Lung microvascular endothelial cell (primary cell): ENCODE measurements around the gene SHOC1. TPM values are rescaled to one million over a fixed set of nuclear protein-coding genes. Genes with fewer than 3 reads are reported as not detected.
"Not testable (repeated sequence)": the region's sequence is repeated elsewhere in the genome, so short reads cannot be mapped to it uniquely, and the experiment has no call there.

Experiments used
- DNase-seq, 2 donors: peaks; one replicate each; pipeline versions ENCODE4 v3.0.0 to v3.0.0-alpha.2; 2010; ENCODE audit warnings: low read depth in 2 of 2
- total RNA-seq: library from RNA; depleted of rRNA; stranded (reverse); fragments of >200 nt; gene quantifications from 2 replicates; pipeline ENCODE4 v1.2.1, GENCODE V29; 2014

SHOC1 gene
- total RNA-seq, 1 donor from 2014 or later, result not detected

- DNase-seq, result peak; percentile 63 to 83
These were observed 11.1 kb upstream of the SHOC1 start for GRCh38 chr9:111805830-111806241.

- DNase-seq, result no peak
These were observed 10.5 kb upstream of the SHOC1 start for GRCh38 chr9:111805262-111805661.

- DNase-seq, result peak in 1 of 2 donors; percentile 58
These were observed 9.9 kb upstream of the SHOC1 start for GRCh38 chr9:111804636-111805035.

- DNase-seq, result no peak
These were observed 9.2 kb upstream of the SHOC1 start for GRCh38 chr9:111803924-111804323.

- no peak for DNase-seq
These were observed 5.3 kb upstream of the SHOC1 start for GRCh38 chr9:111799915-111800526.

DNA sequence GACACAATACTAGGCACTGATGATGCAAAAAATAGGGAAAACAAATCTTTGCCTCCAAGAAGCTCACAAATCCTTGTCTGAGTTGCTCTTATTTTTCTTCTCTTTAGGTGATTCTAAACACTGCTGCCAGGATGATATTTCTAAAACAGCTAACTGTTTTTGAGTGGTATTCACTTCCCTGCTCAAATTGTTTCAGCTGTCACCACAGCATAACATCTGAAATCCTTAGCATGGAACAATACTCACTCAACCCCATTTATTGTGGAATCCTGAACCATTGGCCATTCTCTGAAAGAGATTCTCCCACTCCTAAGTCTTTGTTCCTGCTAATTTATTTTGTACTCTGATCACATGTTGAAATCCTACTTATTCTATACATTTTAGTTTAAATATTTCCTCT, 4.8 kb upstream of the SHOC1 start:
- no peak for DNase-seq

- peak in 1 of 2 donors; percentile 25 for DNase-seq
These were observed 4.0 kb upstream of the SHOC1 start for GRCh38 chr9:111798786-111799185.

DNA sequence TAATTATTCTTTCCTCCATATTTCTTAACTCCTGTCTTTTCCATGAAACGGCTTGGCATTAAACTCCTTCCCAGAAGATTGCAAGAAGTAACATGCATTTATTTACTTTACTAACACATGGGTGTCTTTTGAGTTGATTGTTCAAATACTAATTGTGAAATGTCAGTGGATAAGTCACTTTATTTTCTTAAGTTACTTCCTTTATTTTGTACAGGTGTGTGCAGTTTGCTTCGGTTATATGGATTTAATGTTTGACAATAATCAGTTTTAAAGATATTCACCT, 761 bp upstream of the SHOC1 start:
- DNase-seq, result no peak

DNA sequence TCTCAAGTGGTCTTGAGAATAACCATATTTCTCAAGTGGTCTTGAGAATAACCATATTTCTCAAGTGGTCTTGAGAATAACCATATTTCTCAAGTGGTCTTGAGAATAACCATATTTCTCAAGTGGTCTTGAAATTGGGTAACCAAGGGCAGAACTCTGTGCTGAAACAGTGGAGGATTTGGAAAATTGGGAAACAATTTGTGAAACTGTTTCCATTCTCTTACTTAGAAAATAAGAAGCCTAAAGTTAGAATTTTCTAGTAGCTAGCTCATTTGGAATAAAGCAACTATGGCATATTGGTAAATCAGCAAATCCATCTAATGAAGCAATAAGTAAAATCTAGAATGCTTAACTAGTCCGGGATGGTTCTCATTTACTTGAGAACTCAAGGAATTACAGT, 2.9 kb downstream of the SHOC1 start:
- not testable (repeated sequence) for DNase-seq

- DNase-seq, result no peak
These were observed 4.9 kb downstream of the SHOC1 start for GRCh38 chr9:111789881-111790280.

DNA sequence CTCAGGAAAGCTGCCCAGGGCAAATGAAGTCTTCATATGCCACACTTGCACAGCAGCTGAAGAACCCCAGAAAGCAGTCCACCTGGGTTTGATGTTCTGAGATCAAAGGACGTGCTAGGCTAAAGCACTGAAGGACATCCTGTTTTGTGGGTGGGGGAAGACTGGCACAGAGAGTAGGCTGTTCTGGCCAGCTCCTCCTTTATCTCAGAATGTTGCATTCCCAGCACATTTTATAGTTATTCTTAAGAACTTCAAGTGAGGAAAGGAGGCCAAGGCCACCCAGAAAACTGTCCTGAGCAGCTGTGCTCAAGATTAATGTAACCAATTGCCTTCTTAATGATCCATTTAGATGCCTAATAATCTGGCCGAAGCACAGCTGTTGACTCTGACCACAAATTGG, 10.9 kb downstream of the SHOC1 start:
- DNase-seq, result no peak

DNA sequence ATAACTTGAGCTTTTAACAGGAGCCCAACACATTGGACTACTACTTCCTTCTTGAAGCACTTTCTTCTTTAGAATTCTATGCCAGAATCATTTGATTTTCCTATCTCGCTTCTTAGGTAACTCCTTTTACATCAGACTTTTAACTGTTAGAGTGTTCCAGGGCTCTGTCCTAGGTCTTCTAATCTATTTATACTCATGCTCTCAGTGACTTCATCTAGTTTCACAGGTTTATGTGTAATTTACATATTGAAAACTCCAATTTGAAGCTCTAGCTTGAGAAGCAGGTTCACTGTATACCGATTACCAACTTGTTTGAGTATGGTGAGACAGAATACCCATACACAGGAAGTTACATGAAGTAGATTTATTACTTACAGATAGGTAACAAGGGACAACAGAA, 11.3 kb downstream of the SHOC1 start:
- DNase-seq, result no peak

DNA sequence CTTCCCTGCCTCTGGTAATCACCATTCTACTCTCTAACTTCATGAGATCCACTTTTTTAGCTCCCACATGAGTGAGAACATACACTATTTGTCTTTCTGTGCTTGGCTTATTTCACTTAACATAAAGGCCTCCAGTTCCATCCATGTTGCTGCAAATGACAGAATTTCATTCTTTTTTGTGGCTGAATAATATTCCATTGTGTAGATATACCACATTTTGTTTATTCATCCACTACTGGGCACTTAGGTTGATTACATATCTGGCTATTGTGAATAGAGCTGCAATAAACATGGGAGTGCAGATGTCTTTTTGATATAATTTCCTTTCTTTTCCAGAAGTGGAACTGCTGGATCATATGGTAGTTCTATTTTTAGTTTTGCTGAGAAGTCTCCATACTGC, 28.7 kb downstream of the SHOC1 start:
- DNase-seq, result no peak

GRCh38 chr9:111762556-111762955, 32.2 kb downstream of the SHOC1 start:
- no peak for DNase-seq

GRCh38 chr9:111759762-111760639, 34.7 kb downstream of the SHOC1 start:
- DNase-seq, result peak; percentile 85 to 91

DNA sequence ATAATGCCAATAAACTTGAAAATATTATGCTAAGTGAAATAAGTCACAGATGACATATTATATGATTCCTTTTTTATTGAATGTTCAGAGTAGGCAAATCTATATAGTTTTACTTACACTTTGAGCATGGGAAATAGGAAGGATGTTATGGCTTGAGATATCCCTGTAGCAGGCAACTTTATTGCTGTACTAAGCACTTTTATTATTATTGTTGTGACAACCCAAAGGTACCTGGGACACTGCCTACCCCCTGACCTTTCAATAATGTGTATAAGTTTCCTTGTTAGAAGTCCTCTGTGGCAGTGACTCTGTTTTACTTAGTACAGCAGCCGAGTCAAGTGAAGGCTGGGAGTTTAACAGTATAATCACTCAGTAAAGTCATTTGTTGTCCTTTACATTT, 39.9 kb downstream of the SHOC1 start:
- DNase-seq, result no peak

- DNase-seq, result peak in 1 of 2 donors; percentile 42
These were observed 42.3 kb downstream of the SHOC1 start for GRCh38 chr9:111752455-111752854.

Other genes with a start within 250 kb of the SHOC1 start
- gene PTGR1, start 195.3 kb downstream of the SHOC1 start, total RNA-seq, result 6.5 and 20.7 TPM in 2 replicates
- gene DNAJC25, start 163.6 kb downstream of the SHOC1 start, total RNA-seq, result 2.0 and 3.6 TPM in 2 replicates
- 44.0 and 53.0 TPM in 2 replicates for gene GNG10, start 133.3 kb downstream of the SHOC1 start, total RNA-seq
- 53.0 and 131 TPM in 2 replicates for gene UGCG, start 101.9 kb upstream of the SHOC1 start, total RNA-seq